Measurements from ENCODE around the gene RTN4RL2. TPM values are rescaled to one million over a fixed set of nuclear protein-coding genes. Genes with fewer than 3 reads are reported as not detected.

RTN4RL2 gene
- total RNA-seq, 1 experiment from 2014 or later = 7.0 TPM

DNA sequence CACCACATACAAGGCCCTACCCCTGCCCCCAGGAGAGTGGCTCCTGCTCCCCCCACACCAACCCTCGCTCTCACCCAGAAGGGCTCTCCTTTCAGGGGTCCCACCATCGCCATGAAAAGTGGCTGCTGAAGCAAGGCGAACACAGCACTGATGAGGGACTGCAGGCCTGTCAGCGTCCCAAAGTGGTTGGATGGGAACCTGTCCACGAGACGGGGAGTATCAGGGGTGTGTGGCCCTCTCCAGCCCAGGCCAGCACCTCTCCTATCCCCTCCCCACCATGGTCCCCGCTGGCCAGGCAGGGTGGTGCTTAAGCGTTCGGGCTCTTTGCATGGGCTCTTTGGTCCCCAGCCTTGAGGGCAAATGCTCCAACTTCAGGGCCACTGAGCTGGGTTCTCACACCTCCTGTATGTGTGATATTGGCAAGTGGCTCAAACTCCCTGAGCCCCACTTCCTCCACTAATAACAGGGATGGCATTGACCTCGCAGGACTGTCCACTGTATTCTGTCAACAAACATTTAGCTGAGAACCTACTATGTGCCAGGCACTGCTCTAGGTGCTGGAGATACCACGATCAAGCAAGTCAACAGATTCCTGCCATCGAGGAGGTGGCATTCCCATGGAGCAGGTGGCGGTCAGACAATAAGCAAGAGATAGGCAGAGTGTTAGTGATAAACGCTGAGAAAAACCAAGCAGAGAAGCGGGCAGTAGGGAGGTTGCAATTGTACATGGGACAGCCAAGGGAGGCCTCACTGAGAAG lies 26.9 kb downstream of the RTN4RL2 start:
- Histone ChIP-seq H3K23me2 (ENCODE audit: insufficient read length, low read depth, low read length, poor library complexity, severe bottlenecking) (peaks cover 10% of the 10 kb centered on the region), H3K18ac (ENCODE audit: insufficient read length, low read depth, low read length) (no peak overlapping the region), H4K5ac (ENCODE audit: insufficient read length, low read depth, low read length) (no peak overlapping the region), H2BK15ac (ENCODE audit: low read depth, low read length) (no peak overlapping the region), H4K8ac (replicated peaks; ENCODE audit: insufficient read length, low read depth, low read length) (no peak overlapping the region), H3T11ph (ENCODE audit: low read length) (no peak overlapping the region), H3K4me1 (ENCODE audit: insufficient read depth, low read length) (no peaks in the 10 kb centered on the region), H2BK20ac (ENCODE audit: low read depth, low read length, poor library complexity, severe bottlenecking) (no peak overlapping the region), H3K4ac (ENCODE audit: low read depth, low read length) (no peak overlapping the region), H2AFZ (ENCODE audit: low read length) (no peak overlapping the region), H3K9me3 (ENCODE audit: control insufficient read depth, low read depth, low read length) (no peaks in the 10 kb centered on the region), H2BK12ac (ENCODE audit: insufficient read length, low read depth, low read length) (no peak overlapping the region), H3K79me2 (ENCODE audit: insufficient read depth, low read length) (no peaks in the 10 kb centered on the region), H3K9ac (ENCODE audit: extremely low read depth, insufficient read length, low read length) (no peak overlapping the region), H2BK120ac (ENCODE audit: low read depth, low read length, poor library complexity, severe bottlenecking) (no peak overlapping the region), H3K27ac (ENCODE audit: insufficient read length, low read depth, low read length) (no peak overlapping the region), H3K14ac (ENCODE audit: insufficient read depth, low read length) (no peak overlapping the region), H3K23ac (ENCODE audit: insufficient read length, low read depth, low read length) (no peak overlapping the region), H2AK5ac (ENCODE audit: insufficient read length, low read length) (no peak overlapping the region), H2BK5ac (ENCODE audit: insufficient read length, low read length) (no peak overlapping the region), H3K4me2 (ENCODE audit: insufficient read depth, insufficient read length, low read length) (no peak overlapping the region), H3K79me1 (ENCODE audit: insufficient read depth, low read depth, low read length, poor library complexity, severe bottlenecking) (no peaks in the 10 kb centered on the region), H4K91ac (ENCODE audit: insufficient read length, low read depth, low read length) (no peak overlapping the region), H3K27me3 (ENCODE audit: insufficient read depth, low read length) (no peaks in the 10 kb centered on the region), H4K20me1 (ENCODE audit: control insufficient read depth, insufficient read depth, insufficient read length) (no peaks in the 10 kb centered on the region), H3K56ac (ENCODE audit: insufficient read length, low read depth, low read length) (no peak overlapping the region)
- TF ChIP-seq, protein P1, sequence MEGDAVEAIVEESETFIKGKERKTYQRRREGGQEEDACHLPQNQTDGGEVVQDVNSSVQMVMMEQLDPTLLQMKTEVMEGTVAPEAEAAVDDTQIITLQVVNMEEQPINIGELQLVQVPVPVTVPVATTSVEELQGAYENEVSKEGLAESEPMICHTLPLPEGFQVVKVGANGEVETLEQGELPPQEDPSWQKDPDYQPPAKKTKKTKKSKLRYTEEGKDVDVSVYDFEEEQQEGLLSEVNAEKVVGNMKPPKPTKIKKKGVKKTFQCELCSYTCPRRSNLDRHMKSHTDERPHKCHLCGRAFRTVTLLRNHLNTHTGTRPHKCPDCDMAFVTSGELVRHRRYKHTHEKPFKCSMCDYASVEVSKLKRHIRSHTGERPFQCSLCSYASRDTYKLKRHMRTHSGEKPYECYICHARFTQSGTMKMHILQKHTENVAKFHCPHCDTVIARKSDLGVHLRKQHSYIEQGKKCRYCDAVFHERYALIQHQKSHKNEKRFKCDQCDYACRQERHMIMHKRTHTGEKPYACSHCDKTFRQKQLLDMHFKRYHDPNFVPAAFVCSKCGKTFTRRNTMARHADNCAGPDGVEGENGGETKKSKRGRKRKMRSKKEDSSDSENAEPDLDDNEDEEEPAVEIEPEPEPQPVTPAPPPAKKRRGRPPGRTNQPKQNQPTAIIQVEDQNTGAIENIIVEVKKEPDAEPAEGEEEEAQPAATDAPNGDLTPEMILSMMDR (conservative IDR thresholded peaks at IDR 0.05) = no peak
- Mint-ChIP-seq H3K9me3 (no peaks in the 10 kb centered on the region), H3K4me1 (peaks cover 6 to 10% of the 10 kb centered on the region in 2 experiments), H3K4me3 (no peak overlapping the region), H3K36me3 (ENCODE audit: insufficient read depth in 1 of 3, low read depth in 3 of 3) (peaks cover 21 to 29% (median 22%) of the 10 kb centered on the region in 3 experiments; a peak in 6 of 7 replicates), H3K27me3 (ENCODE audit: low read depth) (peaks cover 24% of the 10 kb centered on the region), H3K27ac (no peak overlapping the region)
- no peak for DNase-seq
- WGBS (ENCODE audit: extremely low coverage, insufficient read length, low lambda C conversion rate) = no CpG with 5 or more reads among the region's 15 CpGs
